HL-60/S4 treated with phorbol 12-myristate 13-acetate at 8.2 ng/mL for 4 days and 3 days (cell line): ENCODE data around the gene GDF11.
"Not testable (repeated sequence)": the region's sequence is repeated elsewhere in the genome, so short reads cannot be mapped to it uniquely, and the experiment has no call there.

ENCODE experiments used
- in situ Hi-C: fragments of 300-500 bp; cut with MboI; formaldehyde crosslinking; loops from 2 replicates; pipeline ENCODE4 v1.15.0; 2022; ENCODE audit warnings: low sequenced_read_pairs

GDF11 gene

DNA sequence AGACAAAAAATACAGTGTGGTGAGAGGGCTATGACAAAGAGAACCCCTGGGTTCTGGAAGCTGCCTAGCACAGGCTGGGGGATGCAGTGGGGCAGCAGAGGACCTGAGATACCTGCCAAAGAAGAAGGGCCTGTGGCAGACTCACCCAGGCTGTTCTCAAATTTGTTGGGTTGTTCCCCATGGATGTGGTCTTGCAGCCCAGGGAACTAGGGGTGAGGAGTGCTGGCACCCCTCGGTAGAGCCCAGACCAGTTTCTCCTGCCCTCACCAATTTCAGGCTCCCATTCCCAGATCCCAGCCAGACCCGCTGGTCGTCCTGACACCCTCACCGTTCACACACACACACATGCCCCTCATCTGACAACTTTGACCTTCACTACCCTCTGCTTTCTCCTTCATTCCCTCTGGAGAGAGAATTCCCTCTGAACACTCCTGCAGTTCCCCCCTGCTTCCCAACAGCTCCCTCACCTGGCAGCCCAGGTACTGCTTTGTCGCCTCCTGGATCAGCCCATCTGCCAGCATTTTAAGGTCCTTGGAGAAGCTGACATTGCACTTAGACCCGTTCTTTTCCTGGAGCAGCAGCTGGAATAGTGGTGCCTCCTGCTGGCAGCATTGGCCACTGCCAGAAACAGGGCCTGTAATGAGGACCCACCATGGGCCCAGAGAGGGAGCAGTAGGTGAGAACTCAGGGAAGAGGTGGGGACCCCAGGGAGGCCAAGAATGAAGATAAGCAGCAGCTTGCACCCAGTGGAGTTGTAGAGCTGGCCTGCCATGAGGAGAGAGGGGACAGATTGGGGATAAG, 5.9 kb upstream of the GDF11 start:
- in situ Hi-C loops = loop anchor here (25.0 kb wide), 1 partner anchor 200 kb away; the partner anchor contains the start of genes DGKA and PYM1

DNA sequence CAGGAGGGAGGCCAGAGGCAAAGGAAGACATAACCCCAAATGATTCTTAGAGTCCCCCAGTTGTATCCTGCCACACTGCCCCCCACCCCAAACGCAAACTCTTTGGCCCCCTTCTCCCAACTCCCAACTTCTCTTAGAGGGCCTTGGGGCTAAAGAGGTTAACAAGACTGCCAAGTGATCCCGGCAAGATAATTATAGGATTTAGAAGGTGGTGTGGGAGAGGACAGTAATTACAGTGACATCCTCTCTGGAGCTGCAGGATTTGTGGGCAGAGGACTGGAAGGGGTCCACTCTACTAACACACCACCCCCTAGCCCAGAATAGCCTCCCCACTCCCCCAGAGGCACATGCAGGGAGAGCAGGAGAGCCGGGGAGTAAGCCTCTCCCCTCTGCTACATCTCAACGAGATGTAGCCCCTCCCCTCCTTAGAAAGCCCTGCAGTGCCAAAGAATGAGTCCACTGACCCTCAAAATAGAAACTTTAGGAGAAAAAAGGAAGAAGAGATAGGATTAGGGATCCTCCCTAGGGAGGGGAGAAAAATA, 5.3 kb upstream of the GDF11 start:
- in situ Hi-C loops = loop anchor here (25.0 kb wide), 1 partner anchor 200 kb away; the partner anchor contains the start of genes DGKA and PYM1

DNA sequence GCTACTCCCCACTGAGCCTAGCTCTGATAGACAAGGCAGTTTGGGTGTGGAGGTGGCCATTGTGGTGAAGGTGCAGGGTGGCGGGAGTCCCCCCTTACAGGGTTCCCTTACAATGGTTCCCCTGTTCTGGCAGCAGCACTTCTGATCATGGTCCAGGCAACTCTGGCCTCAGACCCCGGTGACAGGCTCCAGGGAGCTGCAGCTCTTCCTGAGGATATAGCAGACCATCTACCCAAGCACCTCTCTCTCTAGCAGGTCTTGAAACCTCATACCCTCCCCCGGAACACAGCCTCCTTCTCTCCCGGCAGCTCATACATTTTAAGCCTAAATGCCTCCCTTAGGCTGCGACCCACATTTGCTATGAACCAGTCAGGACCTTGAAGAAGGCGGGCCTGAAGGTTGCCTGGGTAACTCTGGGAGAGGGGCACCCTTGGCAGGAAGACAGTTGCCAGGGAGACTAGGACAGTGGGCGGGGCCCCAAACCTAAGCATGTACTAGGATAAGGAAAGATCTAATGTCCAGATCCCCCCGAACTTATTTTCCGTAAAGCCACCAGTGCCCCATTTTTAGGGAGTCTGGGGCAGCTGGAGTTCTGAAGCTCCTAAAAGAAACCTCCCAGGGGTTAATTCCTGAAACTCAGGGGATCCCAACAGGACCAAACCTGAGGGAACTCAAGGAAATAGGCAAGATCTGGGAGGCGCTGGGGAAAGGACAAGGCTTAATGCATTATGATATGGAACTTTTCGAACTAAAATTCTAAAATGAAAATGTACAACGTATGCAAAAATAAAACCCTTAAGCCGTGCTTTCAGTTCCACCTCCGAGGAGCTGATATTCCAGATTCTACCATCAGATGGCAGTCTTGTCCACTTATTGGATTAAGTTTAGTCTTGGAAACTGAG, 4.5 kb upstream of the GDF11 start:
- in situ Hi-C loops = loop anchor here (25.0 kb wide), 1 partner anchor 199 kb away; the partner anchor contains the start of genes DGKA and PYM1

DNA sequence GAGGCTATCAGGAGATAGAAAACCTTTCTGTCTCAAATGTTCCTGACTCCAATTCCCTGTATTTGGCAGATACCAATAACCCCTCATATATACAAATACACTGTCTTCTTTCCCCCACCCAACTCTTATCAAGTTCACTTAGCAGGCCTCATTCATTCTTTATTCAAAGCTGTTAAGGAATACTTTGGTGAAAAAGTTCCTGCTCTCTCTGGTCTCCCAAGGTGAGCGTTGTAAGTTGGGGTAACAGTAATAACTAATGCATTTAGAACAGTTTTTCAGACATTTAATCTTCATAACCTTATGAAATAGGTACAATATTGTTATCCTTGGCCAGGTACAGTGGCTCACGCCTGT, 3.9 kb upstream of the GDF11 start:
- in situ Hi-C loops = loop anchor here (25.0 kb wide), 1 partner anchor 198 kb away; the partner anchor contains the start of genes DGKA and PYM1

DNA sequence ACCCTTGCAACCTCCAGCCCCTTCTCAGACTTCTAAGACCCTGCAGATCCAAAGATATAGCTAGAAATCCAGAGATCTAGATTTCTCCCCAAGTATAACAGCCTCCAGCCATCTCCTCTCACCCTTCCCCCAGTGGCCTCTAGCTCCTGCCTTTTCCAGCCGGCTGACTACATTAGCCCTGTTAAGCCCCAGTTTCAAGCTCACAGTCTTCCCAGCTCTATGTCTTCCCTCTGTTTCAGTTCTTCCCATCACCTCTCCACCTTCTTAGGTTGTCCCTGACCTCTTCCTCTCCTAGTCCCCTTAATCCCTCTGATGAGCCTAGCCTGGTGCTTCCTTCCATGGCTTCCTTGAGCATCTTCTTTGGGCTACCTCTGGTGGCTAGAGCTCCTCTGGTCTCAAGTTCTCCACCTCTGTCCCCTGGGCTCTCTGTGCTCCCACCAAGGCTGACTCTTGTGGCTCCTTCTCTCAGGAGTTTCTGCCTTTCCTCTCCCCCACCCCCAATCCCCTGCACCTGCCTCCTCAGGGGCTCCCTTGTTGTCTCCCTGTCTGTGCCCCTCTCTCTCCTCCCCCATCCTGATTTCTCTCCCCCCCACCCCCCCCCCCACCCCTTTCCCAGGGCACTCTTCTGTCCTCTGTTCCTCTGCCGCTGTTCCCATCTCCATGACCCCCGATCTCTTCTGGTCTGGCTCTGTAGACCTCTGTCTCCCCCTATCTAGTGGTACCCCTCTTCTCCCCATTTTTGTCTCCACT, 816 bp upstream of the GDF11 start:
- in situ Hi-C loops = loop anchor here (25.0 kb wide), 1 partner anchor 195 kb away; the partner anchor contains the start of genes DGKA and PYM1

DNA sequence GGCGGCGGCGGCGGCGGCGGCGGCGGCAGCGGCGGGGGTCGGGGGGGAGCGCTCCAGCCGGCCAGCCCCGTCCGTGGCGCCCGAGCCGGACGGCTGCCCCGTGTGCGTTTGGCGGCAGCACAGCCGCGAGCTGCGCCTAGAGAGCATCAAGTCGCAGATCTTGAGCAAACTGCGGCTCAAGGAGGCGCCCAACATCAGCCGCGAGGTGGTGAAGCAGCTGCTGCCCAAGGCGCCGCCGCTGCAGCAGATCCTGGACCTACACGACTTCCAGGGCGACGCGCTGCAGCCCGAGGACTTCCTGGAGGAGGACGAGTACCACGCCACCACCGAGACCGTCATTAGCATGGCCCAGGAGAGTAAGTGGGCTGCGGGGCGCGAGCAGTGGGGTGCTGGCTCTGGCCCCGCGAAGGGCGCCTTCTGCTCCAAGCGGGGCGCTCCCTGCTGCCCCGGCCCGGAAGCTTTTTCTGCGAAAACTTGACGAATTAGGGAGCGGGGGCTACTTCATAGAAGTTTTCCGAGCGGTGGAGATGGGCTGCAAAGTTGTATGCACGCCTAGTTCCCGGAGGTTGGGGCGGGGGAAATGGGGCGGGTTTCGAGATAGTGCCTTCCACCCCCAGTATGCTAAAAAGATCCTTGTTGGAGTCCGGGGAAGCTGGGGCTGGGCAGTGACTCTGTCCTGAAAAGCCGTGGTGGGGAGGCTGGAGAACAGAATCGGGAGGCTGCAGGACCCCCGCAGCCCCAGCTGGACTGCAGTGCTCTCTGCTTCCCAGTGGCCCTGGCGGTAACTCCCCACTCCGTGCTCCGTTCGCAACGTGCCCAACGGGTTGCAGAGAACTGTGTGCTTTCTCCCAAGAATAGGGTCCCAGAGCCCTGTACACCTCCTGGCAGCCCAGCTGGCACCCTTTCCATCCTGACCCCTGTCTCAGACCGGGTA, 751 bp downstream of the GDF11 start:
- in situ Hi-C loops = loop anchor here (25.0 kb wide), 1 partner anchor 194 kb away; the partner anchor contains the start of genes DGKA and PYM1

DNA sequence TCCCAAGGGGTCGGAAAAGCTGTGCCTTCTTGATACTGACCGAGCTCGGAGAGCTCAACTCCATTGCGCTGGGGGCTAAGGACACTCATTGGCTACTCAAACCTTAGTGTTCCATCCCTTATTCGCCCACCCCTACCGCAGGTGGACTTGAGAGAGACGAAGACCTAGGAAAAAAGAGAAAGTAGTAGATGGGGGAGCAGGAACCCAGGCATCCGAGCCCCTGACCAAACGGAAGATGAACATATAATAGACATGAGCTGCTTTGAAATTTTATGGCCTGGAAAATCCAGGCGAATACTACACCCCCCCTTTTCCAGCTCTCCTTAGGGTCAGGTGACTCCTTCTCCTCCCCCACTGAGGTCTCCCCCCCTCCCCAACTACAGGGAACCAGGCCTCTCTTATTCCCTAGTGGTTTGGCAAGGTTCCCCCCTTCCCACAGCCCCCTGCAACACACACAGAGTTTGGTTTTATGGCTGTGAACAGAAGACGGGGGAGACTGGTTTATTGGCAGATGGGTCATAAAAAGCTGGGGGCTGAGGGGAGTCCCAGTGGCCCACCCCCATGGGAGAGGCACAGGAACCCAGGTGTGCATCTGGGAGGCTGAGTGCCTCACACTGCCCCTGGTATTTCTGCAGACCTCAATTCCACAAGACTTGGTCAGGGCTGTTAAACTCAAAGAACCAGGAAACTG, 1.6 kb downstream of the GDF11 start:
- in situ Hi-C loops = loop anchor here (25.0 kb wide), 1 partner anchor 193 kb away; the partner anchor contains the start of genes DGKA and PYM1

DNA sequence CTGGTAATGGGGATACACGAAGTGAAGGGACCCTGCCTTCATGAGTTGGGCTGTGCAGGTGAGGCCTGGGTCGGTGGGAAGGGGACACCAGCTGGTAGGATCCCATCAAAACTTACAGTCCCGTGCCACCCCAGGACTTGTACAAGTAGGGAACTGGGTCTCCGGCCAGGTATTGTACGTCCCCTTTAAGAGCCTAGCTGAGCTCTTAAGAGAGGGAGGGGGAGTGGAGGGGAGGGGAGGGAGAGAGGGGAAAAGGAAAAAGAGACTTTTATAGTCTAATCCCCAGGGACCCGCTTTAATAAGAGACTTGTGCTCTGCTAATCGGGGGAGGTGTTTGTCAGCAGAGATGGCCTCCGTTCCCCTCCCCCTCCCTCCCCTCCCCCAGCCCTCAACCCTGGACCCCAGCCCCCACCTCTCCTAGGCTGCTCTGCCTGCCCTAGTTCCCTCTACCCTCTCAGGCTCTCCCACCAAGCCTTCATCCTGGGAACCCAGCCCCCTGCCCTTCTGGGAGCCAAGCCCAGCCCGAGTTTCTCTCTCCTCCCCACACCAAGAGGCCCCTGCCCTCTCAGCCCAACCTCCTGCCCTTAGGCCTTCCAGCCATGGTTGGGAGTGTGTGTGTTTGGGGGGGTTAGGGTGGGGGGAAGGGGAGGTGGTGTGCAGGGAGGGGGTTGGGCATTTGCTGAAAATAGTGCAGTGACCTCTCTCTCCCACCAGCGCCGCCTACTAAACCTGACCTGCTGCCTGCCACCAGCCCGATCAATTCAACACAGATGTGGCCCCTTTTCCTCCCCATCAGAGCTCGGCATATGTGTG, 2.6 kb downstream of the GDF11 start:
- in situ Hi-C loops = loop anchor here (25.0 kb wide), 1 partner anchor 192 kb away; the partner anchor contains the start of genes DGKA and PYM1

DNA sequence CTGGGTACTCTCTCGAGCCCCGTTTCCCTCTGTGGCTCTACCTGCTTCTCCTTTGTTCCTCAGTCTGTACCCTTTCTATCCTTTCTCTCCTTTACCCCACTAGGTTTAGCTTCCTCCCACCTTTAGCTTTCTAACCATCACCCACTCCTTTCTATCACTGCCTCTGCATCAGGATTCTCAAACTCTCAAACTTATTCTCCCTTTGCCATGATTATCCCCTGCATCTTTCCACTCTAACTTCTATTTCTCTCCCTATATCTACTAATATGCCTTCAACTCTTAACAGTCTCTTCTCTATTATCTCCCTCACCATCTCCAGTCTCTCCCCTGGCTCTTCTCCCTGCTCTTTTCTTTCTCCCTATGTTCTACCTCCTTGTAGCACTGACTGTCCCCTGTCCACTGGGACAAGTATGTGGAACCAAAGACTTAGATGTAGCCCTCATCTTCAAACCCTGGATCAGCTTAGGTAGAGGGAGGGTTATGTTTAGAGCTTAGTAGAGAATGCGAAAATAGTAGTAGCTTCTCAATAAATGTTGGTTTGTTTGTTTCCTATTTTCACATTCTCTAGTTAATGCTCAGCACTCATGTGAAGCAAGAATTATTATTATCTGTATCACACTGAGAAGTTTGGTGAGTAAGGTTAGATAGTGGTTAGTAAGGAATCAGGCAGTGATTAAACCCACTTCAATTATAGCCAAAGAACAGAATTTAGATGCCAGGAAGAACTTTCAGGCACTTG, 3.4 kb downstream of the GDF11 start:
- in situ Hi-C loops = loop anchor here (25.0 kb wide), 1 partner anchor 191 kb away; the partner anchor contains the start of genes DGKA and PYM1

DNA sequence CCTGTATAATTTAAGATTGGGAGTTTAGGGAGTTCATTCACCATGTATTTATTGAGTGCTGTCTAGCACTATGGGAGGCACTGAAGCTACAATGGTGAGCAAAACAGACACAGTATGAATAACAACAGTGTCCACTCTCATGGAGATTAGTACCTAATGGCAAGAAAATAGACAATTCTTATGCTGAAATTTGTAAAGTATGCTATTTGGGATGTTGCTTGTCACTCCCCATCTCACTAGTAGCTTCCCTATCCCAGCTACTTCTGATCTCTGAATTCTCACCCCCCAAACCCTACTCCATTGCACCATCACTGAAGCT, 4.0 kb downstream of the GDF11 start:
- in situ Hi-C loops = loop anchor here (25.0 kb wide), 1 partner anchor 190 kb away; the partner anchor contains the start of genes DGKA and PYM1

DNA sequence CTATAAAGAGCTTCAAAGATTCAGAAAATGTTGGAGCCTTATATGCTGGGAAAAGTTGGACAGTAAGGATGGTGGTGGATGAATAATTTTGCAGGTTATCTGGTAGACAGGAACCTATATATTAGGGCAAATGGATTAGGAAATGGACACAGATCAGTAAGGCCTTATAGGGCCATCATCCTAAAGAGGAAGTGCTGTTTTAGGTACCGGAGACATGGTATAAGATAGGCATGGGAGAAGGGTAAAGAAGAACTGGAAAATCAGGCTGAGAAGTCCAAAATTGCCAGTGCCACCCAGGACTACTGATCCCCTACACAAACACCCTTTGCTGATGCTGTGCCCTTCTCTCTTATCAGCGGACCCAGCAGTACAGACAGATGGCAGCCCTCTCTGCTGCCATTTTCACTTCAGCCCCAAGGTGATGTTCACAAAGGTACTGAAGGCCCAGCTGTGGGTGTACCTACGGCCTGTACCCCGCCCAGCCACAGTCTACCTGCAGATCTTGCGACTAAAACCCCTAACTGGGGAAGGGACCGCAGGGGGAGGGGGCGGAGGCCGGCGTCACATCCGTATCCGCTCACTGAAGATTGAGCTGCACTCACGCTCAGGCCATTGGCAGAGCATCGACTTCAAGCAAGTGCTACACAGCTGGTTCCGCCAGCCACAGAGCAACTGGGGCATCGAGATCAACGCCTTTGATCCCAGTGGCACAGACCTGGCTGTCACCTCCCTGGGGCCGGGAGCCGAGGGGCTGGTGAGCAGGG, 5.5 kb downstream of the GDF11 start:
- in situ Hi-C loops = loop anchor here (25.0 kb wide), 1 partner anchor 189 kb away; the partner anchor contains the start of genes DGKA and PYM1

DNA sequence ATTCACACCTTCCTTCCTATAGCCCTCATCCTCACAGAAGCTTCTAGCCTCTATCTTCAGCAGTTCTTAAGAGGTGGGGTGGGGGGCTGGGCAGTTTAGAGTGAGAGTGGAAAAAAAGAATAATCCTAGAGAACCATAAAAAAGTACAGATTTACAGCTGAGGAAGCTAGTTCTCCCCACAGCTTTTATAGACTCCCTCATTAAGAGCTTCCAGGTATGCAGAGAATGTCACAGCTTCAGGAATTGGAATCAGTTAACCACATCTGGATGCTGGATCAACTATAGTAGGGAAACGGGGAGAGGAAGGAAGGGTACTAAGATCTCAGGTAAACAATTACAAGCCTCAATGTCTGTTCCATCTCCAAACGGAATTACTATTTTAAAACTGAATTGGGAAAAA, 12.3 kb downstream of the GDF11 start:
- in situ Hi-C loops = no loop called here

DNA sequence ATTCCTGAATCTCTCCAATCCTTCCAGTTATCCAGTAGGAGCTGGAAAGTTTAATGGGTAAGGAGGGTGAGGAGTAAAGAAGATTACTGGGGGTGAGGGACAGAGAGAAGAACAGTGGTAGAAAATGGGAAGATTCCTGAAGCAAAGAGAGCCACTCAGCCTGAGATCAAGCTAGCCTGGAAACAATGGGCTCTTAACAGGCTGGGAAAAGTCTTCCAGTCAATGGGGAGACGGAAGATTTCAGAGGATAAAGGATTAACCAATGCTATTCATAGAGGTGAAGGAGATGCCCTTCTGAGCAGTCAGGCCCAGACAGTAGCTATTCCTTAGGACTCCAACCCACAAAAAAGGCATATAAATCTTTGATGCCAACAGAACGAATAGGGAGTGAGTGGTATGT, 14.8 kb downstream of the GDF11 start:
- in situ Hi-C loops = no loop called here

DNA sequence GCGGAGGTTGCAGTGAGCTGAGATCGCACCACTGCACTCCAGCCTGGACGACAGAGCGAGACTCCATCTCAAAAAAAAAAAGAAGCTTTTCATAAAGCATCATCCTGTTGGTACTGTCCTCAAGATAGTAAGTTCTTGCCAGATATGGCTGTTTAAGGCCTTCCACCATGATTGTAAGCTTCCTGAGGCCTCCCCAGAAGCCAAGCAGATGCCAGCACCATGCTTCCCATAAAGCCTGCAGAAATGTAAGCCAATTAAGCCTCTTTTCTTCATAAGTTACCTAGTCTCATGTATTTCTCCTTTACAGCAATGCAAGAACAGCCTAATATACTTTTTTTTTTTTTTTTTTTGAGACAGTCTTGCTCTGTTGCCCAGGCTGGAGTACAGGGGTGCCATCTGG, 15.7 kb downstream of the GDF11 start:
- in situ Hi-C loops = not testable (repeated sequence)

DNA sequence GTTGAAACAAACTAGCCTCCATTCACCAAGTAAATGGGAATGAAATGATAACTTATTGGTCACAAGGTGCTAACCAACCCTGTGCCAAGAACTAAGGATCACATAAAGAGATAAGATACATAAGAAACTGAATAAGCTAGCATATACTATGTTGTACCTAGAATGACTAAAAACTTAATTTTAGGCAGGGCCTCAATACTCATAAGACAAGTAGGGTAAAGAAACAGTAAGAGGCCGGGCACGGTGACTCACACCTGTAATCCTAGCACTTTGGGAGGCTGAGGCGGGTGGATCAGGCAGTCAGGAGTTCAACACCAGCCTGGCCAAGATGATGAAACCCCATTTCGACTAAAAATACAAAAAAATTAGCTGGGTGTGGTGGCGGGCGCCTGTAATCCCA, 17.7 kb downstream of the GDF11 start:
- in situ Hi-C loops = no loop called here

DNA sequence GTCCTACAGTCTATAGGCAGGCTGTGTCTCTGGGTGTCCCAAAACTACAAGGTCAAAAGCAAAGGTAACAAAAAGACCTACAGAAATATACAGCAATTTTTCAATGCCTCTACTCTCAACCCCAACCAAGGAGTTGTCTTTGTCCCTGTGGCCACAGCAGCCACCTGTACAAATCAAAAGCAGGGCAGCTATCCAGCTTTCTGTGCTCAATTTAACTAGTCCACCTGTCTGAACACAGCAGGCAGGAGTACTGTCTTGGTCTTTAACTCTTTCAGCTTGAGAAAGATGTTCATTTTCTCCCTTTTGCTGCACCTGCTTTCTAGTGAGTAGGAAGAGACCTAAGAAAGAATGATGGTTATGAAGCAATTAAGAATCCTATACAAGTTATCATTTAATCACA, 19.7 kb downstream of the GDF11 start:
- in situ Hi-C loops = no loop called here
